MM.1S (cell line): ENCODE data around the gene LINGO4.

Experiments
- CTCF ChIP-seq: fragments of 300-600 bp; sonication (generic); IDR thresholded peaks from 2 replicates; pipeline ENCODE4 v1.5.1; 2016; ENCODE audit warnings: antibody characterized with exemption, low read length, mixed read lengths
- EZH2 ChIP-seq: fragments of 300-600 bp; sonication (generic); optimal IDR thresholded peaks from 2 replicates; pipeline ENCODE3; 2017; ENCODE audit warnings: low read depth, mild to moderate bottlenecking, antibody characterized with exemption, low read length, mixed read lengths
- EZH2phosphoT487 ChIP-seq: fragments of 300-600 bp; sonication (generic); IDR thresholded peaks from 2 replicates; pipeline ENCODE4 v1.6.1; 2018; ENCODE audit warnings: antibody characterized with exemption, low read length

GRCh38 chr1:151843398-151843797, 38.2 kb upstream of the LINGO4 start:
- TF ChIP-seq CTCF: no peak
- TF ChIP-seq EZH2phosphoT487: no peak
- no peak for TF ChIP-seq EZH2
